ENCODE results near the gene ZRSR2.
A peak's percentile ranks its signal among the peaks of the same experiment; 100 is the strongest.
"Not testable (repeated sequence)": the region's sequence is repeated elsewhere in the genome, so short reads cannot be mapped to it uniquely, and the experiment has no call there.

The ZRSR2 gene

GRCh38 chrX:15789979-15790768, at the start of gene ZRSR2:
Gene ZRSR2 (plus strand): TSS chrX:15790484. CDS start chrX:15790496, 12 bp downstream.
- DNase-seq (ENCODE audit: low spot score) = peak; percentile 81

- no peak for DNase-seq (ENCODE audit: low spot score)
Observed at GRCh38 chrX:15744181-15744867, 46.0 kb upstream of the ZRSR2 start.

DNA sequence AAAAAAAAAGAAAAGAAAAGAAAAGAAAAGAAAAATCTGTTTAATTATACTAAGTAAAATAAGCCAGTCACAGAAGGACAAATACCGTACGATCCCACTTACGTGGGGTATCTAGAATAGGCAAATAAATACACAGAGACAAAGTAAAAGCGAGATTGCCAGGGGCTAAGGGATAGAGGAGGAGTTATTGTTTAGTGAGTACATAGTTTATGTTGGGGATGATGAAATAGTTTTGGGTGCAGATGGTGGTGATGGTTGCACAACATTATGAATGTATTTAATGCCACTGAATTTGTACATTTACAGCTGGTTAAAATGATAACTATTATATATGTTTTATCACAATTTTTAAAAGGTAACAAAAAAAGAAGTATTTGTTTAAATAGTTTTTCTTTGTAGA, 45.1 kb upstream of the ZRSR2 start:
- DNase-seq (ENCODE audit: low spot score) = no peak

DNA sequence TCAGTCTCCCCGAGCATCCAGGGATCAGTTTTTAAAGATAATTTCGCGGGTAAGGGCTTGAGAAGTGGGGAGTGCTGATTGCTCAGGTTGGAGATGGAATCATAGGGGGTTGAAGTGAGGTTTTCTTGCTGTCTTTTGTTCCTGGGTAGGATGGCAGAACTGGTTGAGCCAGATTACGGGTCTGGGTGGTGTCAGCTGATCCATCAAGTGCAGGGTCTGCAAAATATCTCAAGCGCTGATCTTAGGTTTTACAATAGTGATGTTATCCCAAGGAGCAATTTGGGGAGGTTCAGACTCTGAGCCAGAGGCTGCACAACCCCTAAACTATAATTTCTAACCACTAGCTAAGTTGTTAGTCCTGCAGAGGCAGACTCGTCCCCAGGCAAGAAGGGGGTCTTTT, 43.6 kb upstream of the ZRSR2 start:
- not testable (repeated sequence) for DNase-seq (ENCODE audit: low spot score)

DNA sequence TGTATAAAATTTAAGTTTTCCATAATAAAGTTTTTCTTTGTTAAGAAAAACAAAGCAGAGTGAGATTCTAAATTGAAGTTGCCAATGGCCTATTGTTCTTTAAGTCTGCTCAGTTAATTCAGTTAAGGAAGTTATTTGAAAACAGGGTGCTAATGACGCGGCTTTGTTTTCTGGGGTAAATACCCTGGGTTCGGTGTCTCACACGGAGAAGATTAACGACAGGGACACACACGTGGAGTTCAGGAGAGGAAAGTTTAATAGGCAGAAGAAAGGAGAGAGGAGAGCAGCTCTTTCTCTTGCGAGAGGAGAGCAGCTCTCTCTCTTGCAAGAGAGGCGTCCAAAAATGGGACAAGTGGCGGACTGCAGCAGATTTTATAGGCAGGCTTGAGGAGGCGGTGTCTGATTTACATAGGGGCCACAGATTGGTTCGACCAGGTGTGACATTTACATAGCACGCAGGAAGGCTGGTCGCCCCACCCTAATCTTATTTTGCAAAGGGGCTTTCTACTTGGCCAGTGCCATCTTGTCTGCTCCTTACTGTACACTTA, 42.6 kb upstream of the ZRSR2 start:
- no peak for DNase-seq (ENCODE audit: low spot score)

GRCh38 chrX:15748841-15749240, 41.4 kb upstream of the ZRSR2 start:
- no peak for DNase-seq (ENCODE audit: low spot score)

GRCh38 chrX:15749642-15750610, 40.4 kb upstream of the ZRSR2 start:
- DNase-seq (ENCODE audit: low spot score) = no peak

DNA sequence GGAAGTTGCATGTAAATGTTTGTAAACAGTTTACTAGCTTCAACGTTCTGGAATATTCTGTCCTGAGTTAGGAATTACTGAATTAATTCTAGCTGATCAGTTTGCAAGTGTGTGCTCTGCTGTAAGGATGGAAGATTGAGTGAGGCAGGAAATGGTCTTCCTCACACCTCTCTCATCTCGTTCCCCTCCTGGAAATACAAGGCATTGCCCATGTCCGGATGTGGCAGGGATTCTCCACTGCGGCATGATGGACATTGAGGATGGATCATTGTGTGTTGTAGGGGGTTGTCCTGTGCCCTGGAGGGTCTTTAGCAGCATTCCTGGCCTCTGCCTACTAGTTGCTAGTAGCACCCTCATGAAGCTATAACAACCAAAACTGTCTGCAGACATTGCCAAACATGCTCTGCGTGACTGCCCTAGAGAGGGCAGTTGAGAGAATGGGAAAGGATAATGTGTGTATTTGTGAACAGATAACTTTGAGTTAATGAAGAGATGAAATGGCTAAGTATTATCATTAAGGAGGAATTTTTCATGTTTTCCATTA, 39.6 kb upstream of the ZRSR2 start:
- DNase-seq (ENCODE audit: low spot score) = no peak

DNA sequence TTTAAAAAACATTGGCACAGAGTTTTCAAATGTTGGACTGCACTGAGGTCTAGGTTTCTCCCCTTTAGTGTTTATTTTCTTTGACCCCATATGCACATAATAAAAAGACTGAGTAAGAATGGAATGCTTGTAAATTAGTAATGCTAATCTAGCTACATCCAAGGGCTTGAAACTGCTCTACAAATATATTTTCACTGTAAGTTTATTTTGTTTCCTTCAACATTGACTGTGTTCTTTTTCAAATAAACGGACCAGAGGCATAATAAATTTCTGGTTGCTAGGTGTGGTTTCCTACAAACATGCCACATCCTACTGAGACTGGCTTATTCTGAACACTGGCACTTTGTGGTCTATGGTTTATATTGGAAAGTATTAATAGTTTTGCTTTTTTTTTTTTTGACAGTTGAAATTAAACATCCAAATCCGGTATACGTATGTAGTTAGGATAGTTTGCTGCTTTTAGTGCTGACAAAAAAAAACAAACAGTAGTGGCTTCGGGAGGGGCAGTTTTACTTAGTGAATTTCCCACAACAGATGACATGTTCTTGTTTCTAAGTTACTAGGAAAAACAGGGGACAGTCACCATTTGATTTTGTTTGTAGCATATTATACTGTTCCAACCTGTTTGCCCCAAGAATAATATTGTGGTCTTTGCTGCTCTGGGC, 39.0 kb upstream of the ZRSR2 start:
- DNase-seq (ENCODE audit: low spot score) = no peak

- no peak for DNase-seq (ENCODE audit: low spot score)
Observed at GRCh38 chrX:15755091-15755490, 35.2 kb upstream of the ZRSR2 start.

GRCh38 chrX:15758140-15758539, 32.1 kb upstream of the ZRSR2 start:
- no peak for DNase-seq (ENCODE audit: low spot score)

DNA sequence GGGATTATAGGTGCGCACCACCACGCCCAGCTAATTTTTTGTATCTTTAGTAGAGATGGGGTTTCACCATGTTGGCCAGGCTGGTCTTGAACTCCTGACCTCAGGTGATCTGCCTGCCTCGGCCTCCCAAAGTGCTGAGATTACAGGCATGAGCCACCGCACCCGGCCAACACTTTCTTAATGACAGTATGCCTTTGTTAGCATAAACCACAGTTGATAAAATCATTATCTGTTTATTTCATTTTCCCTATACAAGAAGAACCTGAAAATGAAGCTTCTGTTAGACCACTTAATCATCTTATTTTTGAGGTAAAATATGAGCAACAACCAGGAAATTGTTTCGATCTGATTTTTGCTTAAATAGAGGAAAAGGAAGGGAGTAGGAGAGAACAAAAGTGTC, 30.4 kb upstream of the ZRSR2 start:
- not testable (repeated sequence) for DNase-seq (ENCODE audit: low spot score)

- peak; percentile 48 for DNase-seq (ENCODE audit: low spot score)
Observed at GRCh38 chrX:15761564-15762191, 28.6 kb upstream of the ZRSR2 start.

DNA sequence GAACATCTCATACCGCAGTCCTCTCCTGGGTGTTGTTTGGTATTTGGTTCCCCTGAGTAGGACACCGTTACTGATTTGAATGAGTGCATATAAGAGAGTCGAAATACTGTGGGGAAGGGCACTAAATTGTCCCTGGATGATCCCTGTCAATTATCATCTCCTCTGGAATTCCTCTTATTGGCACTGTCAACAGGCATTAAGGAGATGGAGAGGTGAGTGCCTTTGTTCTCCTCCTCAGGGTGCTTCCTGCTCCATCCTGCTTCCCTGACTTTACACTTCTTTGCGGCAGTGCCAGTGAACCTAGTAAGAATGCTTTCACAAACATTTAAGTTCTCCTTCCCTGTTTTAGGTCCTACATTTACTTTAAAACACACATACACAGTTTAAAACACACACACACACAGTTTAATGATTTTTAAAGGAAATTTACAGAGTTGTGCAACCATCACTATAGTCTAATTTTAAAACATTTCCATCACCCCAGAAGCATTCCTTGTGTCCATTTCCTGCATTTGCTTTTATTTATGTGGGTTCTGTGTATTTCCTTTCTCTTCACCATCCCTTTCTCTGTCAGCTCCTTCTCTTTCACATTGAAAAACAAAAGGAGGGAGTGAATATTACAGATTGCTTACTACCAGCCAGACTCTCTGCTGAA, 20.9 kb upstream of the ZRSR2 start:
- DNase-seq (ENCODE audit: low spot score) = no peak

DNA sequence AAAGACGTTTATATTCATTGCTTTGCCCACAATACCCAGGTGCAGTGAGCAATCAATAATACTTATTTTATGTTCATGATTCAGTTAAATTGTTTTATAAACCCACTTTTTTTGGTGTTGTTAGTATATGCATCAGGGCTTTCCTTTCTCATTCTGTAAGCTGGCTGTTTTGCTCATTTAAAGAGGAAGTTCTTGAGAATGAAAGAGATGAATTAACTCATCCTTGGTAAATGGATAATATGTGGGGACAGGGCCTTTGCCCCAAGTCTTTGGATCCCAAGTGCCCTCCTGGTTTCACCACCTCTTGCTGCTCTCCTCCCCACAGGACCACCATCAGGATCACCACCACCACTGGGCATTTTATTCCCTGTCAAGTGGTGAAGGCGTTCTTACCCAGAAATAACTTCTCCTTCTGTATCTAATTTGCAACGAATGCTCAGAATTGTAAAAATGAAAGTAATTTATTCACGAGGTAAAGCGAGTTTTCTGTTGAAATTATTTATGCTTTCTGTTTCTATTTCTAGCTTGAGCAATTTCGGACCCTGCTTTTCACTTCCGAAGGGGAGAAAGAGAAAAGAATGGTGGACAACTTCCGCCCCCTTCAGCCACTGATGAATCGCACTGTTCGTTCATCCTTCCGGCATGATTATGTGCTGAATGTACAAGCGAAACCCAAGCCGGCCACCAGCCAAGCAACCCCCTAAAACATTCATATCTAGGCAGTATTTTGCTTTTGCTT, 8.2 kb upstream of the ZRSR2 start:
- no peak for DNase-seq (ENCODE audit: low spot score)

DNA sequence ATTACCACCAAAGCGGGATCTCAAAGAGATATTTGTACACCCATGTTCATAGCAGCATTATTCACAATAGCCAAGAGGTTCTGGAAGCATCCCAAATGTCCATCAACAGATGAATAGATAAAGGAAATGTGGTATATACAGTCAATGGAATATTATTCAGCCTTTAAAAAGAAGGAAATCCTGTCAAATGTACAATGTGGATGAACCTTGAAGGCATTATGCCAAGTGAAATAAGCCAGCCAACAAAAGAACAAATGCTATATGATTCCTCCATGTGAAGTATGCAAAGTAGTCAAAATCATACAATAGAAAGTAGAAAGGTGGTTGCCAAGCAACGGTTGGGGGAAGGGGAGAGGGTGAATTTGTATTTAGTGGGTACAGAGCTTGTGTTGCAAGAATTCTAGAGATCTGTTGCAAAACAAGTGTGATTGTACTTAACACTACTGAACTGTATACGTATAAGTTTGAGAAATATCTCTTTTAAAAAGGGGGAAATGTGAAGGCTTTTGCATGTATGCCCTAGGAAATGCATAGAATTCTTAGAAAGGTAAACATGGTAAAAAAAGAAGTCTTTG, 5.0 kb upstream of the ZRSR2 start:
- DNase-seq (ENCODE audit: low spot score) = no peak

- DNase-seq (ENCODE audit: low spot score) = no peak
Observed at GRCh38 chrX:15786915-15787314, 3.4 kb upstream of the ZRSR2 start.

- no peak for DNase-seq (ENCODE audit: low spot score)
Observed at GRCh38 chrX:15790769-15791290, 546 bp downstream of the ZRSR2 start.

- DNase-seq (ENCODE audit: low spot score) = no peak
Observed at GRCh38 chrX:15797707-15798106, 7.4 kb downstream of the ZRSR2 start.

Measured in cerebellar cortex (tissue), 1 donor.